Adrenal gland (tissue), 12 donors: ENCODE measurements around the gene NLK. TPM values are rescaled to one million over a fixed set of nuclear protein-coding genes. Genes with fewer than 3 reads are reported as not detected.
A peak's percentile ranks its signal among the peaks of the same experiment; 100 is the strongest.

Experiments
- DNase-seq, 7 donors: peaks; one replicate each; pipeline ENCODE4 v3.0.0-alpha.2; 2019 to 2020
- H3K27ac ChIP-seq, 5 donors: fragments of 200-600 bp; sonication (generic) in 4 of 5; 1 replicate in 3 of 5; 2 replicates in 2 of 5; pipeline versions ENCODE4 v1.5.1 to v1.8.0; 2016 to 2020; ENCODE audit warnings: mild to moderate bottlenecking in 1 of 5
- H3K27me3 ChIP-seq: fragments of 200-600 bp; 2 replicates; pipeline ENCODE4 v1.8.0; 2021
- H3K36me3 ChIP-seq, 2 donors: fragments of 200-600 bp; replicated peaks in 1 of 2; 1 replicate in 1 of 2; 2 replicates in 1 of 2; pipeline versions ENCODE4 v1.5.1 to v1.8.0; 2018 to 2022
- H3K4me1 ChIP-seq, 2 donors: fragments of 200-600 bp; replicated peaks in 1 of 2; 1 replicate in 1 of 2; 2 replicates in 1 of 2; pipeline versions ENCODE4 v1.5.1 to v1.8.0; 2018 to 2021
- H3K4me3 ChIP-seq, 4 donors: fragments of 200-600 bp; sonication (generic) in 3 of 4; one replicate each; pipeline ENCODE4 v1.5.1; 2016 to 2018
- H3K9me3 ChIP-seq, 3 donors: fragments of 200-600 bp; sonication (generic) in 1 of 3; replicated peaks in 1 of 3; 1 replicate in 2 of 3; 2 replicates in 1 of 3; pipeline versions ENCODE4 v1.5.1 to v1.8.0; 2016 to 2021
- CTCF ChIP-seq, 6 experiments: fragments of 450-650 bp in 4 of 6; fragments of 200-600 bp in 2 of 6; sonication (generic) in 1 of 6; IDR thresholded peaks; 1 replicate in 5 of 6; 2 replicates in 1 of 6; pipeline versions ENCODE4 v1.5.1 to v1.8.0; 2016 to 2021; ENCODE audit warnings: antibody characterized with exemption in 6 of 6, mild to moderate bottlenecking in 2 of 6, moderate library complexity in 1 of 6
- POLR2A ChIP-seq, 2 donors: fragments of 450-650 bp; IDR thresholded peaks; one replicate each; pipeline ENCODE4 v1.6.1; 2017; ENCODE audit warnings: antibody characterized with exemption in 2 of 2, mild to moderate bottlenecking in 2 of 2, moderate library complexity in 1 of 2
- WGBS, 4 donors: extraction: QIAGEN DNeasy Blood & Tissue Kit in 2 of 4; methylation state at CpG; one replicate each; pipeline versions ENCODE4 v1.1.5 to v1.1.7; 2013 to 2017; 5-methylcytosine and 5-hydroxymethylcytosine counted together
- intact Hi-C, 2 donors: fragments of 100-400 bp; cut with DNase I; formaldehyde crosslinking; loops; one replicate each; pipeline versions ENCODE4 v1.14.1 to v1.15.0; 2022 to 2023
- polyA plus RNA-seq, 3 donors: library from polyadenylated mRNA; stranded (reverse); fragments of 200-250 nt in 2 of 3; fragments of 350-450 nt in 1 of 3; fragmentation: Illumina TruSeq in 1 of 3; extraction: RNeasy Lipid Tissue Mini Kit (QIAGEN cat#74804) in 1 of 3; gene quantifications; one replicate each; pipeline ENCODE4 v1.2.3, GENCODE V29; 2013 to 2014
- total RNA-seq, 9 donors: library from RNA; depleted of rRNA in 4 of 9; stranded (reverse); fragments of >200 nt in 4 of 9; fragments of 120-200 nt in 1 of 9; fragmentation: NEBNext Ultra II Directional in 1 of 9; extraction: Animal tissue kit (Norgen Biotek cat#: 25700) in 1 of 9; gene quantifications; one replicate each; pipeline versions ENCODE4 v1.1.0 to v1.2.4, GENCODE V29; 2013 to 2023
- donor health status: healthy with polysubstance abuse.
- donor health status: Bipolar disorder and iron deficiency.
- donor health status: DM: yes; HTN: yes; CAD: no.
- donor health status: DM: no; HTN: no; CAD: no.
- donor health status: DM: no; HTN: no; CAD: no.
- donor health status: DM: yes; HTN: yes; CAD: no.

Gene NLK
- total and polyA plus RNA-seq, 12 donors = 34.7 to 86.1 (median 56.4) TPM

GRCh38 chr17:28053725-28054124 lies 11.2 kb downstream of the NLK start:
- intact Hi-C loops = loop anchor here in 1 of 2 donors (10.0 kb wide), 1 partner anchor 61 kb away; no protein-coding TSS in a partner anchor
- WGBS, 4 donors = 56 to 59% (median 58%) methylated on average over 2 of the region's 2 CpGs
- Histone ChIP-seq H3K27ac (peak overlapping the region in 1 of 5 donors; percentile 66), H3K27me3 (no peaks in the 10 kb centered on the region), H3K4me1 (peaks cover 16 to 88% of the 10 kb centered on the region in 2 donors), H3K9me3 (no peaks in the 10 kb centered on the region), H3K4me3 (no peak overlapping the region), H3K36me3 (no peaks in the 10 kb centered on the region)
- DNase-seq = no peak
- TF ChIP-seq POLR2A (IDR thresholded peaks at IDR 0.05) (no peak), CTCF (IDR thresholded peaks at IDR 0.05) (no peak)

GRCh38 chr17:28055546-28056275 lies 13.2 kb downstream of the NLK start:
- no peak for DNase-seq
- no peaks in the 10 kb centered on the region for H3K36me3 ChIP-seq
- TF ChIP-seq CTCF (IDR thresholded peaks at IDR 0.05) (no peak), POLR2A (IDR thresholded peaks at IDR 0.05) (no peak)
- peaks cover 19 to 89% of the 10 kb centered on the region in 2 donors for H3K4me1 ChIP-seq
- 38 to 46% (median 45%) methylated on average over 2 of the region's 2 CpGs for WGBS, 4 donors
- H3K27me3 ChIP-seq = no peaks in the 10 kb centered on the region
- no peak overlapping the region for H3K27ac ChIP-seq
- no peaks in the 10 kb centered on the region for H3K9me3 ChIP-seq
- intact Hi-C loops = loop anchor here in 1 of 2 donors (10.0 kb wide), 1 partner anchor 59 kb away; no protein-coding TSS in a partner anchor
- H3K4me3 ChIP-seq = no peak overlapping the region

GRCh38 chr17:28056276-28056620 lies 13.8 kb downstream of the NLK start:
- H3K27ac ChIP-seq = no peak overlapping the region
- H3K9me3 ChIP-seq = no peaks in the 10 kb centered on the region
- TF ChIP-seq CTCF (IDR thresholded peaks at IDR 0.05) = no peak
- no peak for TF ChIP-seq POLR2A (IDR thresholded peaks at IDR 0.05)
- no peak for DNase-seq
- no peaks in the 10 kb centered on the region for H3K36me3 ChIP-seq
- peaks cover 19 to 88% of the 10 kb centered on the region in 2 donors for H3K4me1 ChIP-seq
- H3K27me3 ChIP-seq = no peaks in the 10 kb centered on the region
- 54 to 67% (median 62%) methylated on average over 3 of the region's 3 CpGs for WGBS, 4 donors
- intact Hi-C loops = loop anchor here in 1 of 2 donors (10.0 kb wide), 1 partner anchor 59 kb away; no protein-coding TSS in a partner anchor
- H3K4me3 ChIP-seq = no peak overlapping the region

- H3K27ac ChIP-seq = peak overlapping the region in 2 of 5 donors; percentile 1 to 15
- H3K4me1 ChIP-seq = peaks cover 19 to 76% of the 10 kb centered on the region in 2 donors
- intact Hi-C loops = loop anchor here in 1 of 2 donors (10.0 kb wide), 1 partner anchor 57 kb away; no protein-coding TSS in a partner anchor
- H3K27me3 ChIP-seq = no peaks in the 10 kb centered on the region
- no peaks in the 10 kb centered on the region for H3K36me3 ChIP-seq
- TF ChIP-seq POLR2A (IDR thresholded peaks at IDR 0.05) (no peak), CTCF (IDR thresholded peaks at IDR 0.05) (no peak)
- DNase-seq = no peak
- WGBS, 4 donors = 72 to 93% (median 87%) methylated on average over 1 of the region's 1 CpG
- H3K9me3 ChIP-seq = no peaks in the 10 kb centered on the region
- H3K4me3 ChIP-seq = no peak overlapping the region
Measured at GRCh38 chr17:28057731-28058246, 15.3 kb downstream of the NLK start.
